Measurements from ENCODE around the gene RBP2.

RBP2 gene

DNA sequence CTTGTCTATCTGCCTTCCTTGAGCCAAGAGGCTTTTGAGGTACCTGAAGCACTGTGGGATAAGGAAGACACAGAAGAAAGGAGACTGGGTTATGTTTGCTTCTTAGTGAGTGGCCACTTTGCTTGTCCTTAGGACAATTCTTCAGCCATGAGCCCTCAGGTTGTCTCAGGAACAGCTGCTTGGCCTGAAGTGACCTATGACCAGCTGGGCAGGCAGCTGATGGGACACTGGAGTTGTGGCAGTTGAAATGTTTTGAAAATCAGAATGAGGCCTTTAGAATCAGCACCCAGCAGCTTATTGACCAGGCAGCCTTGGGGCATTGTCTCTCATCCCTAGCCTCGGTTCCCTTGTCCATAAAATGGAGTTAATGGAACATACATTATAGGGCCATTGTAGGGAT lies 37.0 kb downstream of the RBP2 start:
- Histone ChIP-seq H3K4me3 (ENCODE audit: low read length) (no peak overlapping the region), H3K27ac (ENCODE audit: low read length) (no peak overlapping the region), H3K9ac (ENCODE audit: low read length) (no peak overlapping the region), H3K4me1 (ENCODE audit: low read length) (no peaks in the 10 kb centered on the region), H3K9me2 (replicated peaks; ENCODE audit: insufficient read depth, low read length) (no peaks in the 10 kb centered on the region), H2AFZ (ENCODE audit: low read length) (no peak overlapping the region), H3K27me3 (replicated peaks; ENCODE audit: insufficient read depth, low read length) (no peaks in the 10 kb centered on the region), H3F3A (ENCODE audit: insufficient read depth, low read length) (no peaks in the 10 kb centered on the region), H3K36me3 (replicated peaks; ENCODE audit: insufficient read depth, low read length) (no peaks in the 10 kb centered on the region), H4K20me1 (ENCODE audit: insufficient read depth, low read length) (no peaks in the 10 kb centered on the region), H3K9me3 (replicated peaks; ENCODE audit: insufficient read depth, low read length) (no peaks in the 10 kb centered on the region), H3K4me2 (ENCODE audit: low read depth, low read length) (no peak overlapping the region), H3K79me2 (ENCODE audit: low read length) (no peaks in the 10 kb centered on the region)
- no peak for DNase-seq
- no peak for TF ChIP-seq EZH2phosphoT487 (IDR thresholded peaks at IDR 0.05; ENCODE audit: low read length)
- TF ChIP-seq EZH2 (optimal IDR thresholded peaks at IDR 0.05; ENCODE audit: low read depth, low read length), result no peak

DNA sequence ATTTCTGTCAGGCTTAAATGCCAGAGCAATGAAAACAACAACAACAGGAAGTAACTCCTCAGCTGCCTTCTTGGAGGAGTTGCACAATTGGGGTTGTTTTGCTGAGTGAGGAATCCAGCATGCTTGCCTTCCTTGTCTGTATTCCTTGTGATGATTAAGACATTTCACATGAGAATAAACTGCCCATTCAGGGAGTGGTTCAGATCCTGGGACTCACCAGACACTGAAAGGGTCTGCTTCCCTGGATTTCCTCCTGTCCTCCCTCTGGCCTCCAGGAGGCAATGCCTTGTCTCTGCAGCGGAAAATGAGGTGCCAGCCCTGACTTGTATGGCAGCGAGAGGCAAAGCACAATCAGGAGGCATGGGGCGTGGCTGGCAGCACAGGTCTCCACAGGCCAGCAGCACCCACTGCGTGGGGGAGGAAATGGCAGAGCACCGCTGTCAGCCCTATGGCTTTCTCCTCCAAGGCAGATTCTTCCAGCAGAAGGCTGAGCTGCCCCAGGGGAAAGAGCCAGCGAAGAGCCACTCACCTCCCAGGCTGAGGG lies 41.5 kb downstream of the RBP2 start:
- Histone ChIP-seq H3K4me3 (ENCODE audit: low read length) (no peak overlapping the region), H3K9me2 (replicated peaks; ENCODE audit: insufficient read depth, low read length) (no peaks in the 10 kb centered on the region), H4K20me1 (ENCODE audit: insufficient read depth, low read length) (no peaks in the 10 kb centered on the region), H2AFZ (ENCODE audit: low read length) (no peak overlapping the region), H3K27ac (ENCODE audit: low read length) (no peak overlapping the region), H3K4me1 (ENCODE audit: low read length) (no peaks in the 10 kb centered on the region), H3K79me2 (ENCODE audit: low read length) (no peaks in the 10 kb centered on the region), H3K4me2 (ENCODE audit: low read depth, low read length) (no peak overlapping the region), H3K27me3 (replicated peaks; ENCODE audit: insufficient read depth, low read length) (no peaks in the 10 kb centered on the region), H3F3A (ENCODE audit: insufficient read depth, low read length) (no peaks in the 10 kb centered on the region), H3K9me3 (replicated peaks; ENCODE audit: insufficient read depth, low read length) (no peaks in the 10 kb centered on the region), H3K9ac (ENCODE audit: low read length) (no peak overlapping the region), H3K36me3 (replicated peaks; ENCODE audit: insufficient read depth, low read length) (no peaks in the 10 kb centered on the region)
- no peak for TF ChIP-seq EZH2phosphoT487 (IDR thresholded peaks at IDR 0.05; ENCODE audit: low read length)
- TF ChIP-seq, protein P1, sequence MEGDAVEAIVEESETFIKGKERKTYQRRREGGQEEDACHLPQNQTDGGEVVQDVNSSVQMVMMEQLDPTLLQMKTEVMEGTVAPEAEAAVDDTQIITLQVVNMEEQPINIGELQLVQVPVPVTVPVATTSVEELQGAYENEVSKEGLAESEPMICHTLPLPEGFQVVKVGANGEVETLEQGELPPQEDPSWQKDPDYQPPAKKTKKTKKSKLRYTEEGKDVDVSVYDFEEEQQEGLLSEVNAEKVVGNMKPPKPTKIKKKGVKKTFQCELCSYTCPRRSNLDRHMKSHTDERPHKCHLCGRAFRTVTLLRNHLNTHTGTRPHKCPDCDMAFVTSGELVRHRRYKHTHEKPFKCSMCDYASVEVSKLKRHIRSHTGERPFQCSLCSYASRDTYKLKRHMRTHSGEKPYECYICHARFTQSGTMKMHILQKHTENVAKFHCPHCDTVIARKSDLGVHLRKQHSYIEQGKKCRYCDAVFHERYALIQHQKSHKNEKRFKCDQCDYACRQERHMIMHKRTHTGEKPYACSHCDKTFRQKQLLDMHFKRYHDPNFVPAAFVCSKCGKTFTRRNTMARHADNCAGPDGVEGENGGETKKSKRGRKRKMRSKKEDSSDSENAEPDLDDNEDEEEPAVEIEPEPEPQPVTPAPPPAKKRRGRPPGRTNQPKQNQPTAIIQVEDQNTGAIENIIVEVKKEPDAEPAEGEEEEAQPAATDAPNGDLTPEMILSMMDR (IDR thresholded peaks at IDR 0.05; ENCODE audit: low read length), result no peak
- TF ChIP-seq EZH2 (optimal IDR thresholded peaks at IDR 0.05; ENCODE audit: low read depth, low read length), result no peak
- DNase-seq, result no peak

DNA sequence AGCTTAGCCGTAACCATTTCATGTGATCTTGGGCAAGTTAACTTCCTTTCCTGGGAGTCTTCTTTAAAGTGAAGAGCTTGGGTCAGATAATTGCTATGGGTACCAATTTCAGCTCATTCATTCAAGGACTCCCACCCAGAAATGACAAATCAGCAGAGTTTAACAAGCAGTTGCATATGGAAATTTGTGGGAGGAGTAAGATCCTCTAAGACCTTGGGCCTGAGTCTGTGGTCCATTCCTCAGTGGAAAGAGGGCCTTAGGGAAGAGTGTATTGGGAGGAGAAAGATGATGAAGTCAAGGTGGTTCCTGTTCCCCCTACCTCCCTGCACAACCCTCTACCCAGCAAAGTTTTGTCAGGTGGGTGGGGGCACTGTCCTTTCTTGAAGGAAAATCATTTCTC lies 42.1 kb downstream of the RBP2 start:
- no peaks in the 10 kb centered on the region for H3K36me3 ChIP-seq (replicated peaks; ENCODE audit: insufficient read depth, low read length)
- H3K9ac ChIP-seq (ENCODE audit: low read length), result no peak overlapping the region
- H4K20me1 ChIP-seq (ENCODE audit: insufficient read depth, low read length), result no peaks in the 10 kb centered on the region
- H3K4me3 ChIP-seq (ENCODE audit: low read length), result no peak overlapping the region
- H3K27me3 ChIP-seq (replicated peaks; ENCODE audit: insufficient read depth, low read length), result no peaks in the 10 kb centered on the region
- H3K4me1 ChIP-seq (ENCODE audit: low read length), result no peaks in the 10 kb centered on the region
- no peak overlapping the region for H3K27ac ChIP-seq (ENCODE audit: low read length)
- TF ChIP-seq EZH2phosphoT487 (IDR thresholded peaks at IDR 0.05; ENCODE audit: low read length), result no peak
- TF ChIP-seq EZH2 (optimal IDR thresholded peaks at IDR 0.05; ENCODE audit: low read depth, low read length), result no peak
- TF ChIP-seq, protein P1 (IDR thresholded peaks at IDR 0.05; ENCODE audit: low read length), result no peak
- H3F3A ChIP-seq (ENCODE audit: insufficient read depth, low read length), result no peaks in the 10 kb centered on the region
- no peak for DNase-seq
- no peaks in the 10 kb centered on the region for H3K79me2 ChIP-seq (ENCODE audit: low read length)
- H3K4me2 ChIP-seq (ENCODE audit: low read depth, low read length), result no peak overlapping the region
- H3K9me2 ChIP-seq (replicated peaks; ENCODE audit: insufficient read depth, low read length), result no peaks in the 10 kb centered on the region
- H3K9me3 ChIP-seq (replicated peaks; ENCODE audit: insufficient read depth, low read length), result no peaks in the 10 kb centered on the region
- H2AFZ ChIP-seq (ENCODE audit: low read length), result no peak overlapping the region

DNA sequence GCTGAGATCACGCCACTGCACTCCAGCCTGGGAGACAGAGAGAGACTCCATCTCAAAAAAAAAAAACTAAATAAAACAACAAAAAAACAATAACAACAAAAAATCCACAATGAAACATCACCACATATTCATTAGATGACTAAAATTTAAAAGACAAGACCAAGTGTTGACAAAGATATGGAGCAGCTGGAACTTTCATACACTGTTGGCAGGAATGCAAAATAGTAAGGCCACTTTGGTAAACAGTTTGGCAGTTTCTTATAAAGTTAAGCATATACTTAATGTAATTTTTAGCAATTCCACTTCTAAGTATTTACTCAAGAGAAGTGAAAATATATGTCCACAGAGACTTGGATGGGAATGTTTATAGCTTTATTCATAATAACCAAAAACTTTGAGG lies 43.2 kb downstream of the RBP2 start:
- Histone ChIP-seq H4K20me1 (ENCODE audit: insufficient read depth, low read length) (no peaks in the 10 kb centered on the region), H3K4me2 (ENCODE audit: low read depth, low read length) (no peak overlapping the region), H3K27me3 (replicated peaks; ENCODE audit: insufficient read depth, low read length) (no peaks in the 10 kb centered on the region), H3K9me3 (replicated peaks; ENCODE audit: insufficient read depth, low read length) (no peaks in the 10 kb centered on the region), H3K4me3 (ENCODE audit: low read length) (no peak overlapping the region), H2AFZ (ENCODE audit: low read length) (no peak overlapping the region), H3K9me2 (replicated peaks; ENCODE audit: insufficient read depth, low read length) (no peaks in the 10 kb centered on the region), H3K79me2 (ENCODE audit: low read length) (no peaks in the 10 kb centered on the region), H3F3A (ENCODE audit: insufficient read depth, low read length) (no peaks in the 10 kb centered on the region), H3K4me1 (ENCODE audit: low read length) (no peaks in the 10 kb centered on the region), H3K27ac (ENCODE audit: low read length) (no peak overlapping the region), H3K36me3 (replicated peaks; ENCODE audit: insufficient read depth, low read length) (no peaks in the 10 kb centered on the region), H3K9ac (ENCODE audit: low read length) (no peak overlapping the region)
- TF ChIP-seq EZH2phosphoT487 (IDR thresholded peaks at IDR 0.05; ENCODE audit: low read length) (no peak), EZH2 (optimal IDR thresholded peaks at IDR 0.05; ENCODE audit: low read depth, low read length) (no peak)
- TF ChIP-seq, protein P1 (IDR thresholded peaks at IDR 0.05; ENCODE audit: low read length), result no peak
- DNase-seq, result no peak

Data from MM.1S (cell line).